HG02763 (cell line): Measurements from ENCODE around the gene PSMD2.

Experiments used
- ATAC-seq: cut with Tn5 transposase; IDR thresholded peaks from one replicate; pipeline ENCODE4 v1.9.1; 2021; ENCODE audit warnings: mild to moderate bottlenecking, moderate library complexity; ENCODE audit not compliant: unreplicated experiment

Gene PSMD2

GRCh38 chr3:184354121-184354728, 55.2 kb downstream of the PSMD2 start:
- ATAC-seq = no peak

- no peak for ATAC-seq
Measured at GRCh38 chr3:184354754-184355153, 55.7 kb downstream of the PSMD2 start.

- no peak for ATAC-seq
Measured at GRCh38 chr3:184355261-184356040, 56.4 kb downstream of the PSMD2 start.

GRCh38 chr3:184357248-184358123, 58.4 kb downstream of the PSMD2 start:
- no peak for ATAC-seq

GRCh38 chr3:184358124-184358767, 59.2 kb downstream of the PSMD2 start:
- no peak for ATAC-seq
